Measurements from ENCODE around the gene TBC1D8. TPM values are rescaled to one million over a fixed set of nuclear protein-coding genes. Genes with fewer than 3 reads are reported as not detected.

Gene TBC1D8
- total and polyA plus RNA-seq, 2 of the 8 experiments (the other 6 are each of a cell fraction or from before 2014, with no cell fraction given) = 20.8 to 21.8 TPM

GRCh38 chr2:100990650-100991403 is 160.4 kb downstream of the TBC1D8 start (continued):
- TF ChIP-seq CHD7 (IDR thresholded peaks at IDR 0.05; ENCODE audit: insufficient replicate concordance, low read length) (no peak), TAF7 (optimal IDR thresholded peaks at IDR 0.05; ENCODE audit: borderline replicate concordance, low read depth, low read length) (no peak), CBX8 (IDR thresholded peaks at IDR 0.05; ENCODE audit: borderline replicate concordance, low read depth, low read length) (no peak), BACH1 (IDR thresholded peaks at IDR 0.05; ENCODE audit: low read length) (no peak), BCL11A (IDR thresholded peaks at IDR 0.05; ENCODE audit: low read depth in 2 of 2, low read length in 2 of 2) (no peak), KDM5A (IDR thresholded peaks at IDR 0.05; ENCODE audit: low read length) (no peak), TBP (IDR thresholded peaks at IDR 0.05; ENCODE audit: low read depth, low read length) (no peak), CEBPB (IDR thresholded peaks at IDR 0.05; ENCODE audit: low read depth, low read length) (no peak), SAP30 (IDR thresholded peaks at IDR 0.05; ENCODE audit: insufficient read depth, insufficient replicate concordance, low read length) (no peak), NANOG (IDR thresholded peaks at IDR 0.05; ENCODE audit: insufficient read depth, low read depth, low read length, poor library complexity, severe bottlenecking) (no peak)
